ENCODE results near the gene C1orf210. TPM values are rescaled to one million over a fixed set of nuclear protein-coding genes. Genes with fewer than 3 reads are reported as not detected.

The C1orf210 gene
- total RNA-seq, 1 experiment from 2014 or later: 5.9 TPM

DNA sequence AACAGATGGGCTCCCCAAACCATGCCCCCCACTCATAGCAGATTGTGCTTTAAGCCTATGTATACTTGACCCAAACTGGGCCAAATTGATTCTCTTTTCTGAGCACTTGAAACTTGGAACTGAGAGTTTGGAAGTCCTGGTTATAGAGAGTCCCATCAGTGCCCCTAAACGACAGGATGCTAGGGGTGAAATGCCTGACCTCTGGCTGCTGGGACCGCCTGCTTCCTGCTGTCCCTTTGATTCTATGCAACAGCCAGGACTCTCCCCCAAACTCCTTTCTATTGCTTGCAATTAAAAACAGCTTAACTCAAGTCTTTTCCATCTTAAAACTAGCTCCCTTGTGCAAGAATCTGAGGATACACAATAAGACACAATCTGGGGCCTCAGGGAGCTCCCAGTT is 4.7 kb downstream of the C1orf210 start:
- Histone ChIP-seq H4K5ac (ENCODE audit: insufficient read length, low read depth, low read length) (no peak overlapping the region), H4K20me1 (ENCODE audit: control insufficient read depth, insufficient read depth, insufficient read length) (no peaks in the 10 kb centered on the region), H3K56ac (ENCODE audit: insufficient read length, low read depth, low read length) (no peak overlapping the region), H3K9ac (ENCODE audit: extremely low read depth, insufficient read length, low read length) (no peak overlapping the region), H2BK15ac (ENCODE audit: low read depth, low read length) (no peak overlapping the region), H2BK120ac (ENCODE audit: low read depth, low read length, poor library complexity, severe bottlenecking) (no peak overlapping the region), H3K9me3 (ENCODE audit: control insufficient read depth, low read depth, low read length) (no peaks in the 10 kb centered on the region), H2BK12ac (ENCODE audit: insufficient read length, low read depth, low read length) (no peak overlapping the region), H4K91ac (ENCODE audit: insufficient read length, low read depth, low read length) (no peak overlapping the region), H3T11ph (ENCODE audit: low read length) (no peak overlapping the region), H3K27me3 (ENCODE audit: insufficient read depth, low read length) (no peaks in the 10 kb centered on the region), H2BK5ac (ENCODE audit: insufficient read length, low read length) (no peak overlapping the region), H3K14ac (ENCODE audit: insufficient read depth, low read length) (no peak overlapping the region), H3K23me2 (ENCODE audit: insufficient read length, low read depth, low read length, poor library complexity, severe bottlenecking) (peaks cover 3% of the 10 kb centered on the region), H3K23ac (ENCODE audit: insufficient read length, low read depth, low read length) (no peak overlapping the region), H3K4me1 (ENCODE audit: insufficient read depth, low read length) (peaks cover 7% of the 10 kb centered on the region; the same call in 1 of the 2 replicates), H2AFZ (ENCODE audit: low read length) (no peak overlapping the region), H4K8ac (replicated peaks; ENCODE audit: insufficient read length, low read depth, low read length) (no peak overlapping the region), H3K4me2 (ENCODE audit: insufficient read depth, insufficient read length, low read length) (no peak overlapping the region), H3K27ac (ENCODE audit: insufficient read length, low read depth, low read length) (no peak overlapping the region), H2BK20ac (ENCODE audit: low read depth, low read length, poor library complexity, severe bottlenecking) (no peak overlapping the region), H3K79me2 (ENCODE audit: insufficient read depth, low read length) (no peaks in the 10 kb centered on the region), H2AK5ac (ENCODE audit: insufficient read length, low read length) (no peak overlapping the region), H3K4ac (ENCODE audit: low read depth, low read length) (no peak overlapping the region), H3K79me1 (ENCODE audit: insufficient read depth, low read depth, low read length, poor library complexity, severe bottlenecking) (no peaks in the 10 kb centered on the region), H3K18ac (ENCODE audit: insufficient read length, low read depth, low read length) (no peak overlapping the region)
- no CpG with 5 or more reads among the region's 2 CpGs for WGBS (ENCODE audit: extremely low coverage, insufficient read length, low lambda C conversion rate)
- Mint-ChIP-seq H3K9me3 (no peaks in the 10 kb centered on the region), H3K27me3 (ENCODE audit: low read depth) (no peaks in the 10 kb centered on the region; the same call in 1 of the 2 replicates), H3K4me3 (no peak overlapping the region), H3K27ac (no peak overlapping the region), H3K36me3 (ENCODE audit: insufficient read depth in 1 of 3, low read depth in 3 of 3) (peaks cover 0 to 15% (median 4%) of the 10 kb centered on the region in 3 experiments; a peak in 4 of 7 replicates), H3K4me1 (peaks cover 17 to 18% of the 10 kb centered on the region in 2 experiments)
- no peak for DNase-seq
- TF ChIP-seq, protein P1, sequence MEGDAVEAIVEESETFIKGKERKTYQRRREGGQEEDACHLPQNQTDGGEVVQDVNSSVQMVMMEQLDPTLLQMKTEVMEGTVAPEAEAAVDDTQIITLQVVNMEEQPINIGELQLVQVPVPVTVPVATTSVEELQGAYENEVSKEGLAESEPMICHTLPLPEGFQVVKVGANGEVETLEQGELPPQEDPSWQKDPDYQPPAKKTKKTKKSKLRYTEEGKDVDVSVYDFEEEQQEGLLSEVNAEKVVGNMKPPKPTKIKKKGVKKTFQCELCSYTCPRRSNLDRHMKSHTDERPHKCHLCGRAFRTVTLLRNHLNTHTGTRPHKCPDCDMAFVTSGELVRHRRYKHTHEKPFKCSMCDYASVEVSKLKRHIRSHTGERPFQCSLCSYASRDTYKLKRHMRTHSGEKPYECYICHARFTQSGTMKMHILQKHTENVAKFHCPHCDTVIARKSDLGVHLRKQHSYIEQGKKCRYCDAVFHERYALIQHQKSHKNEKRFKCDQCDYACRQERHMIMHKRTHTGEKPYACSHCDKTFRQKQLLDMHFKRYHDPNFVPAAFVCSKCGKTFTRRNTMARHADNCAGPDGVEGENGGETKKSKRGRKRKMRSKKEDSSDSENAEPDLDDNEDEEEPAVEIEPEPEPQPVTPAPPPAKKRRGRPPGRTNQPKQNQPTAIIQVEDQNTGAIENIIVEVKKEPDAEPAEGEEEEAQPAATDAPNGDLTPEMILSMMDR (conservative IDR thresholded peaks at IDR 0.05): no peak

Data from H9 (cell line).